PC-9 (cell line): Measurements from ENCODE around the gene HOXB3.

Experiments used
- CTCF ChIP-seq: fragments of 200-600 bp; sonication (generic); conservative IDR thresholded peaks from 2 replicates; pipeline ENCODE4 v1.6.1; 2017; ENCODE audit warnings: mixed run types, antibody characterized with exemption, mild to moderate bottlenecking, moderate library complexity
- EZH2 ChIP-seq: fragments of 200-600 bp; sonication (generic); IDR thresholded peaks from 2 replicates; pipeline ENCODE4 v1.8.0; 2017; ENCODE audit warnings: antibody characterized with exemption, low read depth

- TF ChIP-seq CTCF (no peak), EZH2 (no peak)
Observed at GRCh38 chr17:48559122-48559839, 30.8 kb downstream of the HOXB3 start.
